ENCODE measurements around the gene SH3BP1.

- TF ChIP-seq POLR2A (IDR thresholded peaks at IDR 0.05; ENCODE audit: low read length) (peak; percentile 21), GATA1 (IDR thresholded peaks at IDR 0.05; ENCODE audit: low read depth, low read length) (no peak)
Measured at GRCh38 chr22:37692627-37693285, 53.3 kb downstream of the SH3BP1 start.
